Measurements from ENCODE around the gene DVL3. TPM values are rescaled to one million over a fixed set of nuclear protein-coding genes. Genes with fewer than 3 reads are reported as not detected.
A peak's percentile ranks its signal among the peaks of the same experiment; 100 is the strongest.

Gene DVL3
- total RNA-seq, 1 donor from 2014 or later, result 103 TPM

DNA sequence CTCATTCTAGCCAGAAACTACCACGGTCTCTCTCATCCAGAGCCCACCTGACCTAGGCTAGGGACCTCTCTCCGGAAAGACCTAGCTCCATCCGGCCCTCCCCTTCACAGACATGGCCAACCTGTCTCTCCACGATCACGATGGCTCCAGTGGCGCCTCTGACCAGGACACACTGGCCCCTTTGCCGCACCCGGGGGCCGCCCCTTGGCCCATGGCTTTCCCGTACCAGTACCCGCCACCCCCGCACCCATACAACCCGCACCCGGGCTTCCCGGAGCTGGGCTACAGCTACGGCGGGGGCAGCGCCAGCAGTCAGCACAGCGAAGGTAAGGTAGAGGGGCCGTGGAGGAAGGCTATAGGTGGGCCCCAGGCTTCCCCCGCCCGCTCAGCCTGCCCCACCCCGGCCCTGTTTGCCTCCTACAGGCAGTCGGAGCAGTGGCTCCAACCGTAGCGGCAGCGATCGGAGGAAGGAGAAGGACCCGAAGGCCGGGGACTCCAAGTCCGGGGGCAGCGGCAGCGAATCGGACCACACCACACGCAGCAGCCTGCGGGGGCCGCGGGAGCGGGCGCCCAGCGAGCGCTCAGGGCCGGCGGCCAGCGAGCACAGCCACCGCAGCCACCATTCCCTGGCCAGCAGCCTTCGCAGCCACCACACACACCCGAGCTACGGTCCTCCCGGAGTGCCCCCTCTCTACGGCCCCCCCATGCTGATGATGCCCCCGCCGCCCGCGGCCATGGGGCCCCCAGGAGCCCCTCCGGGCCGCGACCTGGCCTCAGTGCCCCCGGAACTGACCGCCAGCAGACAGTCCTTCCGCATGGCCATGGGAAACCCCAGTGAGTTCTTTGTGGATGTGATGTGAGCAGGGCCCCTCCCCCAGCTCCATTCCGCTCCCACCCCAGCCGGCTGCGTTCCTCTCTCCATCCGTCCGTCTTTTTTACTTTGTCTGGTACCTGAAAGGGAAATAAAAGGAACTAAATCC, 15.0 kb downstream of the DVL3 start:
- Mint-ChIP-seq H3K27ac (ENCODE audit: unreplicated experiment) (no peak overlapping the region), H3K36me3 (ENCODE audit: low read depth, unreplicated experiment) (peaks cover 52% of the 10 kb centered on the region), H3K4me3 (ENCODE audit: unreplicated experiment) (no peak overlapping the region), H3K27me3 (ENCODE audit: unreplicated experiment) (peaks cover 18% of the 10 kb centered on the region), H3K9me3 (ENCODE audit: unreplicated experiment) (no peaks in the 10 kb centered on the region), H3K4me1 (ENCODE audit: unreplicated experiment) (peaks cover 4% of the 10 kb centered on the region)
- TF ChIP-seq CTCF (IDR thresholded peaks at IDR 0.05; ENCODE audit: unreplicated experiment), result no peak
- DNase-seq (ENCODE audit: low spot score), result no peak

DNA sequence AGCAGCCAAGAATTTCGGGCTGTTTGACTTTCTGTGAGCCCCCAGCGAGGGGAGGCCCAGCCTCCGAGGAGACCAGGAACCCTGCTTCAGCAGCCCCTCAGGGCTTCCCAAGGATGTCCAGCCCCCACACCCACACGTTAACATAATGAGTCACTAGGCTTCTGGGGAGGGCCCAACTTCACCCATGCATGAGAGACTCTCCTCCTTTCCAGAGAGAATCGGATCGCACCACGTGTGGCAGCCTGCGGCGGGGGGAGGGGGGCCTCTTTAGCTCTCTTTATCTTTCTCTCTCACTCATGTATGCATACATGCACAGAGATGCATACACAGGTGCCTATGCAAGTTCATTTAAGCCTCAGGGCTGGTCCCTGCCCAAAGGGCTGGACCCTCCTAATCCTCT, 16.4 kb downstream of the DVL3 start:
- Mint-ChIP-seq H3K9me3 (ENCODE audit: unreplicated experiment) (no peaks in the 10 kb centered on the region), H3K27me3 (ENCODE audit: unreplicated experiment) (peaks cover 18% of the 10 kb centered on the region), H3K4me1 (ENCODE audit: unreplicated experiment) (peaks cover 12% of the 10 kb centered on the region), H3K4me3 (ENCODE audit: unreplicated experiment) (peak overlapping the region; percentile 65), H3K36me3 (ENCODE audit: low read depth, unreplicated experiment) (peaks cover 48% of the 10 kb centered on the region), H3K27ac (ENCODE audit: unreplicated experiment) (no peak overlapping the region)
- no peak for DNase-seq (ENCODE audit: low spot score)
- TF ChIP-seq CTCF (IDR thresholded peaks at IDR 0.05; ENCODE audit: unreplicated experiment), result no peak

GRCh38 chr3:184172681-184173373, 17.6 kb downstream of the DVL3 start:
- no peak overlapping the region for H3K27ac Mint-ChIP-seq (ENCODE audit: unreplicated experiment)
- H3K4me3 Mint-ChIP-seq (ENCODE audit: unreplicated experiment), result peak overlapping the region; percentile 17
- H3K9me3 Mint-ChIP-seq (ENCODE audit: unreplicated experiment), result no peaks in the 10 kb centered on the region
- H3K27me3 Mint-ChIP-seq (ENCODE audit: unreplicated experiment), result peaks cover 20% of the 10 kb centered on the region
- peaks cover 42% of the 10 kb centered on the region for H3K36me3 Mint-ChIP-seq (ENCODE audit: low read depth, unreplicated experiment)
- H3K4me1 Mint-ChIP-seq (ENCODE audit: unreplicated experiment), result peaks cover 23% of the 10 kb centered on the region
- no peak for DNase-seq (ENCODE audit: low spot score)
- TF ChIP-seq CTCF (IDR thresholded peaks at IDR 0.05; ENCODE audit: unreplicated experiment), result no peak

- no peak for DNase-seq (ENCODE audit: low spot score)
- peaks cover 22% of the 10 kb centered on the region for H3K27me3 Mint-ChIP-seq (ENCODE audit: unreplicated experiment)
- peaks cover 28% of the 10 kb centered on the region for H3K4me1 Mint-ChIP-seq (ENCODE audit: unreplicated experiment)
- peak overlapping the region; percentile 74 for H3K4me3 Mint-ChIP-seq (ENCODE audit: unreplicated experiment)
- TF ChIP-seq CTCF (IDR thresholded peaks at IDR 0.05; ENCODE audit: unreplicated experiment), result no peak
- peak overlapping the region; percentile 75 for H3K27ac Mint-ChIP-seq (ENCODE audit: unreplicated experiment)
- H3K9me3 Mint-ChIP-seq (ENCODE audit: unreplicated experiment), result no peaks in the 10 kb centered on the region
- H3K36me3 Mint-ChIP-seq (ENCODE audit: low read depth, unreplicated experiment), result peaks cover 46% of the 10 kb centered on the region
These were observed 18.2 kb downstream of the DVL3 start for GRCh38 chr3:184173374-184173722.

GRCh38 chr3:184174284-184174645, 19.1 kb downstream of the DVL3 start:
- Mint-ChIP-seq H3K27me3 (ENCODE audit: unreplicated experiment) (peaks cover 19% of the 10 kb centered on the region), H3K36me3 (ENCODE audit: low read depth, unreplicated experiment) (peaks cover 44% of the 10 kb centered on the region), H3K4me1 (ENCODE audit: unreplicated experiment) (peaks cover 32% of the 10 kb centered on the region), H3K27ac (ENCODE audit: unreplicated experiment) (peak overlapping the region; percentile 75), H3K4me3 (ENCODE audit: unreplicated experiment) (peak overlapping the region; percentile 99), H3K9me3 (ENCODE audit: unreplicated experiment) (no peaks in the 10 kb centered on the region)
- TF ChIP-seq CTCF (IDR thresholded peaks at IDR 0.05; ENCODE audit: unreplicated experiment), result no peak
- DNase-seq (ENCODE audit: low spot score), result no peak
